HepG2 (cell line): ENCODE data around the gene SLC4A11. TPM values are rescaled to one million over a fixed set of nuclear protein-coding genes. Genes with fewer than 3 reads are reported as not detected.

Experiments used
- ATAC-seq: fragments of 200-7000 bp; cut with Tn5 transposase; 3 replicates; pipeline ENCODE4 v1.9.1; 2020; ENCODE audit warnings: mild to moderate bottlenecking, moderate library complexity
- BruUV-seq: library from RNA; stranded (reverse); fragments of 400-500 nt; replicated peaks from 2 replicates; lab custom pipeline; 2021; lab: Mats Ljungman, UMichigan
- CTCF ChIA-PET: fragments of 300-600 bp; formaldehyde crosslinking; extraction: SDS; loops from one replicate; lab custom pipeline; 2021; ENCODE audit warnings: low total read pairs, inconsistent platforms, low intra/inter-chr PET ratio; lab: Yijun Ruan, JAX
- POLR2A ChIA-PET: fragments of 350-600 bp; sonication (Branson Sonifier 250); formaldehyde crosslinking; loops from one replicate; lab custom pipeline; 2020; ENCODE audit warnings: antibody characterized with exemption, inconsistent platforms; lab: Yijun Ruan, JAX
- DNase-seq: peaks from one replicate; pipeline ENCODE4 v3.0.0-alpha.2; 2015; ENCODE audit warnings: low spot score
- FAIRE-seq: peaks from 3 replicates; lab custom pipeline; 2011; peaks lifted over from hg19 to GRCh38; lab: Jason Lieb, UNC
- H2AFZ ChIP-seq: one replicate; pipeline ENCODE4 v1.6.1; 2011; ENCODE audit warnings: low read length, inconsistent platforms
- H3K27ac ChIP-seq: fragments of 300-600 bp; 3 replicates; pipeline ENCODE4 v1.8.0; 2011; ENCODE audit warnings: mixed run types, mild to moderate bottlenecking, mixed read lengths, low read length, inconsistent platforms; ENCODE audit not compliant: insufficient read depth; ENCODE audit errors: extremely low read length
- H3K27me3 ChIP-seq, 2 experiments: fragments of 200-600 bp in 1 of 2; 2 replicates in 1 of 2; 3 replicates in 1 of 2; pipeline versions ENCODE4 v1.6.0 to v1.8.0; 2011; ENCODE audit warnings: low read length in 2 of 2, mild to moderate bottlenecking in 2 of 2, moderate library complexity in 2 of 2, inconsistent platforms in 1 of 2; ENCODE audit not compliant: insufficient read depth in 2 of 2, control insufficient read depth in 1 of 2
- H3K36me3 ChIP-seq, 2 experiments: fragments of 200-600 bp in 1 of 2; replicated peaks in 1 of 2; 2 replicates in 1 of 2; 3 replicates in 1 of 2; pipeline versions ENCODE4 v1.5.1 to v1.8.0; 2011; ENCODE audit warnings: low read length in 2 of 2, inconsistent platforms in 1 of 2; ENCODE audit not compliant: insufficient read depth in 2 of 2, control insufficient read depth in 1 of 2
- H3K4me1 ChIP-seq: 2 replicates; pipeline ENCODE4 v1.5.1; 2012; ENCODE audit warnings: low read length, inconsistent platforms; ENCODE audit not compliant: insufficient read depth
- H3K4me2 ChIP-seq: 2 replicates; pipeline ENCODE4 v1.6.0; 2011; ENCODE audit warnings: low read depth, low read length, inconsistent platforms
- H3K4me3 ChIP-seq, 3 experiments: fragments of 200-600 bp in 1 of 3; sonication (generic), shearing (Covaris generic) in 1 of 3; replicated peaks in 1 of 3; 2 replicates each; pipeline ENCODE4 v1.5.1; 2011 to 2016; ENCODE audit warnings: low read length in 3 of 3, inconsistent platforms in 2 of 3, low read depth in 2 of 3, mild to moderate bottlenecking in 2 of 3, control low read depth in 1 of 3, mixed read lengths in 1 of 3; ENCODE audit not compliant: insufficient read depth in 1 of 3
- H3K79me2 ChIP-seq: one replicate; pipeline ENCODE4 v1.6.1; 2011; ENCODE audit warnings: low read length, inconsistent platforms; ENCODE audit not compliant: insufficient read depth
- H3K9ac ChIP-seq: 2 replicates; pipeline ENCODE4 v1.6.0; 2011; ENCODE audit warnings: mild to moderate bottlenecking, low read depth, low read length, inconsistent platforms; ENCODE audit not compliant: insufficient read depth
- H3K9me3 ChIP-seq: 2 replicates; pipeline ENCODE4 v1.5.1; 2012; ENCODE audit warnings: mild to moderate bottlenecking, low read length
- H4K20me1 ChIP-seq: 2 replicates; pipeline ENCODE4 v1.6.0; 2011; ENCODE audit warnings: inconsistent platforms, mild to moderate bottlenecking, low read length, moderate library complexity; ENCODE audit not compliant: insufficient read depth
- HOXA7 ChIP-seq: sonication (generic); formaldehyde crosslinking; IDR thresholded peaks from 2 replicates; pipeline ENCODE4 v1.8.1; 2022; ENCODE audit warnings: mild to moderate bottlenecking, missing genetic modification reagents, moderate library complexity
- MXI1 ChIP-seq: IDR thresholded peaks from 3 replicates; pipeline ENCODE4 v1.6.1; 2012; ENCODE audit warnings: low read depth, low read length, inconsistent platforms, borderline replicate concordance
- RBAK ChIP-seq: sonication (generic); formaldehyde crosslinking; IDR thresholded peaks from 2 replicates; pipeline ENCODE4 v1.5.1; 2020; ENCODE audit warnings: mild to moderate bottlenecking, missing genetic modification reagents
- TRIM24 ChIP-seq: sonication (generic); formaldehyde crosslinking; IDR thresholded peaks from 2 replicates; pipeline ENCODE4 v1.8.0; 2022; ENCODE audit warnings: mild to moderate bottlenecking, missing genetic modification reagents
- WGBS: methylation state at CpG from one replicate; pipeline ENCODE4 v1.1.6; 2017; ENCODE audit warnings: low lambda C conversion rate; 5-methylcytosine and 5-hydroxymethylcytosine counted together
- in situ Hi-C: cut with HindIII; loops from 2 replicates; pipeline ENCODE4 v1.10.0; 2017; ENCODE audit warnings: low pct_unique_long_range_greater_than_20kb; ENCODE audit not compliant: extremely low pct_ligation_motif_present
- intact Hi-C: fragments of 100-400 bp; cut with micrococcal nuclease; formaldehyde crosslinking; loops from one replicate; pipeline ENCODE4 v1.10.0; 2022; ENCODE audit not compliant: unreplicated experiment
- polyA plus RNA-seq, 8 experiments: library from polyadenylated mRNA; depleted of rRNA in 3 of 8; stranded (reverse) in 7 of 8; unstranded in 1 of 8; fragments of >200 nt; fragmentation: Illumina TruSeq in 4 of 8; extraction: Trizol in 4 of 8; gene quantifications; 2 replicates each; pipeline versions ENCODE4 v1.2.1 to v1.2.3, GENCODE V29; 2011 to 2016; ENCODE audit warnings: low read depth in 4 of 8, missing spikeins in 1 of 8, mixed read lengths in 1 of 8; ENCODE audit not compliant: insufficient read depth in 1 of 8
- total RNA-seq, 5 experiments: library from RNA; depleted of rRNA; stranded (reverse); fragments of >200 nt; fragmentation: Illumina TruSeq; extraction: Trizol; gene quantifications; 2 replicates each; pipeline ENCODE4 v1.2.3, GENCODE V29; 2016; ENCODE audit warnings: low read depth in 1 of 5
- TF ChIP-seq, protein P1 (sequence below): IDR thresholded peaks from 2 replicates; pipeline ENCODE4 v1.4.0; 2020; ENCODE audit warnings: mild to moderate bottlenecking, missing genetic modification reagents

Gene SLC4A11
- total and polyA plus RNA-seq, 2 of the 13 experiments (the other 11 are each of a cell fraction or from before 2014, with no cell fraction given) = 3.9 to 27.0 TPM

GRCh38 chr20:3275966-3276679, 37.1 kb upstream of the SLC4A11 start:
- ATAC-seq (no peak; the same call in 2 of the 3 replicates), DNase-seq (no peak), FAIRE-seq (no peak)
- ChIA-PET POLR2A (interaction anchor here (1.0 kb wide), 1 partner anchor 53 kb away, joined by 4 read pairs; no protein-coding TSS in a partner anchor), CTCF (interaction anchor here (1.6 to 1.8 kb wide), 2 partner anchors 58 to 222 kb away, joined by 6 to 19 read pairs; no protein-coding TSS in a partner anchor)
- 96% methylated on average over 2 of the region's 2 CpGs for WGBS
- intact Hi-C loops = loop anchor here (1.0 kb wide), 1 partner anchor 58 kb away; no protein-coding TSS in a partner anchor
- Histone ChIP-seq H4K20me1 (no peaks in the 10 kb centered on the region), H3K9me3 (no peaks in the 10 kb centered on the region), H3K4me2 (no peak overlapping the region), H3K4me1 (no peaks in the 10 kb centered on the region), H3K9ac (no peak overlapping the region), H2AFZ (no peak overlapping the region), H3K79me2 (no peaks in the 10 kb centered on the region), H3K4me3 (no peak overlapping the region), H3K27me3 (no peaks in the 10 kb centered on the region), H3K27ac (no peak overlapping the region), H3K36me3 (peaks cover 12 to 23% of the 10 kb centered on the region in 2 experiments)
- BruUV-seq = no TSS peak
- in situ Hi-C loops = no loop called here
- no peak for TF ChIP-seq HOXA7
- TF ChIP-seq RBAK = 0 out of 2 replicates have a peak, but pooled peaks have one; percentile 19

- no peak for ATAC-seq
- BruUV-seq = no TSS peak
- Histone ChIP-seq H3K79me2 (no peaks in the 10 kb centered on the region), H2AFZ (no peak overlapping the region), H3K4me2 (no peak overlapping the region), H3K27me3 (no peaks in the 10 kb centered on the region), H3K9me3 (no peaks in the 10 kb centered on the region), H4K20me1 (no peaks in the 10 kb centered on the region), H3K4me1 (no peaks in the 10 kb centered on the region), H3K4me3 (no peak overlapping the region), H3K27ac (no peak overlapping the region), H3K36me3 (peaks cover 9 to 25% of the 10 kb centered on the region in 2 experiments; a peak in 4 of 5 replicates), H3K9ac (no peak overlapping the region)
- ChIA-PET POLR2A (no interaction called here), CTCF (no interaction called here)
- TF ChIP-seq MXI1 (no peak), TRIM24 (CRISPR knock-in tag) (no peak)
- TF ChIP-seq, protein P1, sequence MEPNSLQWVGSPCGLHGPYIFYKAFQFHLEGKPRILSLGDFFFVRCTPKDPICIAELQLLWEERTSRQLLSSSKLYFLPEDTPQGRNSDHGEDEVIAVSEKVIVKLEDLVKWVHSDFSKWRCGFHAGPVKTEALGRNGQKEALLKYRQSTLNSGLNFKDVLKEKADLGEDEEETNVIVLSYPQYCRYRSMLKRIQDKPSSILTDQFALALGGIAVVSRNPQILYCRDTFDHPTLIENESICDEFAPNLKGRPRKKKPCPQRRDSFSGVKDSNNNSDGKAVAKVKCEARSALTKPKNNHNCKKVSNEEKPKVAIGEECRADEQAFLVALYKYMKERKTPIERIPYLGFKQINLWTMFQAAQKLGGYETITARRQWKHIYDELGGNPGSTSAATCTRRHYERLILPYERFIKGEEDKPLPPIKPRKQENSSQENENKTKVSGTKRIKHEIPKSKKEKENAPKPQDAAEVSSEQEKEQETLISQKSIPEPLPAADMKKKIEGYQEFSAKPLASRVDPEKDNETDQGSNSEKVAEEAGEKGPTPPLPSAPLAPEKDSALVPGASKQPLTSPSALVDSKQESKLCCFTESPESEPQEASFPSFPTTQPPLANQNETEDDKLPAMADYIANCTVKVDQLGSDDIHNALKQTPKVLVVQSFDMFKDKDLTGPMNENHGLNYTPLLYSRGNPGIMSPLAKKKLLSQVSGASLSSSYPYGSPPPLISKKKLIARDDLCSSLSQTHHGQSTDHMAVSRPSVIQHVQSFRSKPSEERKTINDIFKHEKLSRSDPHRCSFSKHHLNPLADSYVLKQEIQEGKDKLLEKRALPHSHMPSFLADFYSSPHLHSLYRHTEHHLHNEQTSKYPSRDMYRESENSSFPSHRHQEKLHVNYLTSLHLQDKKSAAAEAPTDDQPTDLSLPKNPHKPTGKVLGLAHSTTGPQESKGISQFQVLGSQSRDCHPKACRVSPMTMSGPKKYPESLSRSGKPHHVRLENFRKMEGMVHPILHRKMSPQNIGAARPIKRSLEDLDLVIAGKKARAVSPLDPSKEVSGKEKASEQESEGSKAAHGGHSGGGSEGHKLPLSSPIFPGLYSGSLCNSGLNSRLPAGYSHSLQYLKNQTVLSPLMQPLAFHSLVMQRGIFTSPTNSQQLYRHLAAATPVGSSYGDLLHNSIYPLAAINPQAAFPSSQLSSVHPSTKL = no peak
- no peak for FAIRE-seq
- in situ Hi-C loops = no loop called here
- intact Hi-C loops = no loop called here
- no peak for DNase-seq
- WGBS = 90% methylated on average over 5 of the region's 5 CpGs
Measured at GRCh38 chr20:3275064-3275935, 36.3 kb upstream of the SLC4A11 start.
